A673 (cell line): ENCODE measurements around the gene SNRNP25. TPM values are rescaled to one million over a fixed set of nuclear protein-coding genes. Genes with fewer than 3 reads are reported as not detected.

ENCODE experiments used
- BruUV-seq: library from RNA; stranded (reverse); fragments of 400-500 nt; replicated peaks from 2 replicates; lab custom pipeline; 2021; lab: Mats Ljungman, UMichigan
- CTCF ChIA-PET: fragments of 300-600 bp; sonication (Branson Sonifier 250); formaldehyde crosslinking; loops from one replicate; lab custom pipeline; 2022; ENCODE audit warnings: antibody characterized with exemption; lab: Charles Lee
- POLR2A ChIA-PET: fragments of 300-600 bp; sonication (Branson Sonifier 250); formaldehyde crosslinking; loops from one replicate; lab custom pipeline; 2022; ENCODE audit warnings: antibody characterized with exemption; ENCODE audit not compliant: low non-redundant PET; lab: Charles Lee
- DNase-seq: peaks from one replicate; pipeline ENCODE4 v3.0.0-alpha.2; 2015; ENCODE audit warnings: low spot score
- H3K27ac ChIP-seq: fragments of 200-600 bp; sonication (generic); 2 replicates; pipeline ENCODE4 v1.5.1; 2016; ENCODE audit warnings: mixed run types, low read depth, mild to moderate bottlenecking, mixed read lengths, antibody characterized with exemption, low read length; ENCODE audit not compliant: poor library complexity, severe bottlenecking
- H3K27me3 ChIP-seq: fragments of 200-600 bp; sonication (generic); replicated peaks from 2 replicates; pipeline ENCODE4 v1.6.1; 2017; ENCODE audit warnings: mixed run types, low read depth, mild to moderate bottlenecking, mixed read lengths, antibody characterized with exemption, low read length; ENCODE audit not compliant: insufficient read depth, poor library complexity
- H3K36me3 ChIP-seq: fragments of 200-600 bp; sonication (generic); 2 replicates; pipeline ENCODE4 v1.6.1; 2016; ENCODE audit warnings: mixed run types, mild to moderate bottlenecking, mixed read lengths, antibody characterized with exemption, low read length; ENCODE audit not compliant: insufficient read depth, poor library complexity, severe bottlenecking
- H3K4me1 ChIP-seq: fragments of 200-600 bp; sonication (generic); 2 replicates; pipeline ENCODE4 v1.6.1; 2017; ENCODE audit warnings: mixed run types, mild to moderate bottlenecking, mixed read lengths, antibody characterized with exemption, low read length; ENCODE audit not compliant: insufficient read depth, poor library complexity, severe bottlenecking
- H3K4me3 ChIP-seq: fragments of 200-600 bp; sonication (generic); 2 replicates; pipeline ENCODE4 v1.5.1; 2016; ENCODE audit warnings: low read depth, mixed run types, mild to moderate bottlenecking, mixed read lengths, low read length; ENCODE audit not compliant: poor library complexity, severe bottlenecking
- H3K9me3 ChIP-seq: fragments of 200-600 bp; sonication (generic); 2 replicates; pipeline ENCODE4 v1.6.1; 2016; ENCODE audit warnings: mixed run types, low read depth, mild to moderate bottlenecking, mixed read lengths, antibody characterized with exemption, low read length; ENCODE audit not compliant: poor library complexity, severe bottlenecking
- CTCF ChIP-seq: fragments of 300-800, 200-600 bp; sonication (generic); conservative IDR thresholded peaks from 2 replicates; pipeline ENCODE4 v1.5.1; 2017; ENCODE audit warnings: low read depth, mild to moderate bottlenecking, antibody characterized with exemption, low read length, moderate library complexity, mixed read lengths
- EZH2 ChIP-seq: fragments of 200-600 bp; sonication (generic); IDR thresholded peaks from 2 replicates; pipeline ENCODE4 v1.6.1; 2017; ENCODE audit warnings: borderline replicate concordance, low read depth, mild to moderate bottlenecking, mixed read lengths, antibody characterized with exemption, low read length; ENCODE audit not compliant: poor library complexity, severe bottlenecking
- intact Hi-C: fragments of 100-400 bp; cut with micrococcal nuclease; formaldehyde crosslinking; loops from one replicate; pipeline ENCODE4 v1.10.0; 2022; ENCODE audit not compliant: unreplicated experiment
- total RNA-seq: library from RNA; stranded (reverse); gene quantifications from 2 replicates; pipeline ENCODE4 v1.2.3, GENCODE V29; 2021

SNRNP25 gene
- total RNA-seq, 1 experiment from 2014 or later, result 54.9 TPM

- no peak for DNase-seq
- ChIA-PET CTCF (interaction anchor here (0.6 to 3.4 kb wide), 11 partner anchors 11 to 518 kb away, joined by 3 to 41 read pairs (median 6); partner anchors contain the start of genes AXIN1, POLR3K and SNRNP25), POLR2A (interaction anchor here (0.6 kb wide), 1 partner anchor 43 kb away, joined by 20 read pairs; no protein-coding TSS in a partner anchor)
- Histone ChIP-seq H3K36me3 (no peaks in the 10 kb centered on the region), H3K9me3 (no peaks in the 10 kb centered on the region), H3K4me1 (peaks cover 3% of the 10 kb centered on the region), H3K4me3 (no peak overlapping the region), H3K27me3 (no peaks in the 10 kb centered on the region), H3K27ac (no peak overlapping the region)
- intact Hi-C loops, result no loop called here
- no peak for TF ChIP-seq EZH2
- TF ChIP-seq CTCF, result no peak
- BruUV-seq, result no TSS peak
Observed at GRCh38 chr16:66309-67182, 12.9 kb downstream of the SNRNP25 start.

- no TSS peak for BruUV-seq
- Histone ChIP-seq H3K27me3 (no peaks in the 10 kb centered on the region), H3K36me3 (no peaks in the 10 kb centered on the region), H3K4me1 (peaks cover 3% of the 10 kb centered on the region), H3K9me3 (no peaks in the 10 kb centered on the region), H3K27ac (no peak overlapping the region), H3K4me3 (no peak overlapping the region)
- DNase-seq, result no peak
- ChIA-PET POLR2A (no interaction called here), CTCF (interaction anchor here (3.4 kb wide), 1 partner anchor 29 kb away, joined by 41 read pairs; no protein-coding TSS in a partner anchor)
- intact Hi-C loops, result no loop called here
- TF ChIP-seq EZH2, result no peak
- no peak for TF ChIP-seq CTCF
Observed at GRCh38 chr16:67183-67791, 13.7 kb downstream of the SNRNP25 start.

GRCh38 chr16:67884-68789 lies 14.5 kb downstream of the SNRNP25 start:
- no peak overlapping the region for H3K4me3 ChIP-seq
- peaks cover 9% of the 10 kb centered on the region for H3K4me1 ChIP-seq
- ChIA-PET POLR2A (no interaction called here), CTCF (interaction anchor here (3.4 kb wide), 1 partner anchor 29 kb away, joined by 41 read pairs; no protein-coding TSS in a partner anchor)
- no peak for DNase-seq
- no peak overlapping the region for H3K27ac ChIP-seq
- no peak for TF ChIP-seq CTCF
- no peak for TF ChIP-seq EZH2
- no TSS peak for BruUV-seq
- no peaks in the 10 kb centered on the region for H3K27me3 ChIP-seq
- intact Hi-C loops, result no loop called here
- no peaks in the 10 kb centered on the region for H3K9me3 ChIP-seq
- H3K36me3 ChIP-seq, result no peaks in the 10 kb centered on the region
